ENCODE data around the gene SRSF7.
"Not testable (repeated sequence)": the region's sequence is repeated elsewhere in the genome, so short reads cannot be mapped to it uniquely, and the experiment has no call there.

The SRSF7 gene

DNA sequence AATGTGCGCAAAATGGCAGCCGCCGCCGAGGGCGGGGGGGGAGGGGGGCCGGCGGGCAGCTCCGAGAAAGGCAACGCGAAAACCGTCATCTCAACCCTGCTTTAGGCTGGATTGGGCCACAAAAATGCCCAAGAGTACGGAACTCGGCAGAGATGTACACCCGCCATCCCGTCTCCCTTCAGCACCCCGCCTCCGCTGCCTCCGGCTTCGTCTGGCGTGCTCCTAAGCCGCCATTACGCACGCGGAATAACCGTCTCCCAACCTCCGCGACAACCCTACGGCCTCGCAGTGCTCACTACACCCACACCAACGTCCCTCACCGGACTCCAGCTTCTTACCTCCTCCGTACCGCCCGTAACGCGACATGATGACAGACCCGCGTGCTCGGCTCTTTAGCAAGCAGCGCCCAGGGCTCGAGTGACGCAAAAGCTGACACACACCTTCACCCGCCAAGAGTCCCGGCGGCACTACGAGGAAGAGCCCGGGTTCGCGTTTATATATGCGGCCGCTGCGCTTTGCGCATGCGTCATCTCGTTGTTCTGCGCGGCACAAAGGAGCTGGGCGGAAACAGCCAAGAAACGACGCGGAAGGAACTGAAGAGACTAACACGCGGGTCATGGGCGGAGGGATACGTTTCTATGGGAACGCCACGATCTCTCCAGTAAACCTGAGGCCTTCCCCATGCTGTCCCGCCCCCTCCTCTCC, at the start of gene SRSF7:
Gene SRSF7 (minus strand): TSS at position 471 of the 705 bp plus-strand sequence. CDS start 105 bp downstream, at position 366.
- Histone ChIP-seq H3K9ac (ENCODE audit: low read length) (peak within 1 kb of the TSS; percentile 87), H3K27me3 (ENCODE audit: control insufficient read depth in 1 of 2, insufficient read depth in 2 of 2, low read length in 2 of 2) (no peaks in the 10 kb centered on the region), H3K9me3 (ENCODE audit: low read length) (no peaks in the 10 kb centered on the region), H3K4me3 (ENCODE audit: low read depth in 1 of 2, low read length in 2 of 2) (peak within 1 kb of the TSS; percentile 86 to 99), H3K27ac (ENCODE audit: low read depth, low read length) (peak within 1 kb of the TSS; percentile 100), H3K36me3 (ENCODE audit: insufficient read depth, low read length) (peaks cover 34% of the 10 kb centered on the region), H3K4me1 (ENCODE audit: insufficient read depth, low read length) (peaks cover 36% of the 10 kb centered on the region)

- Histone ChIP-seq H3K4me3 (ENCODE audit: low read depth in 1 of 2, low read length in 2 of 2) (no peak overlapping the region), H3K9me3 (ENCODE audit: low read length) (no peaks in the 10 kb centered on the region), H3K36me3 (ENCODE audit: insufficient read depth, low read length) (peaks cover 11% of the 10 kb centered on the region), H3K27ac (ENCODE audit: low read depth, low read length) (no peak overlapping the region), H3K4me1 (ENCODE audit: insufficient read depth, low read length) (no peaks in the 10 kb centered on the region), H3K9ac (ENCODE audit: low read length) (no peak overlapping the region), H3K27me3 (ENCODE audit: control insufficient read depth in 1 of 2, insufficient read depth in 2 of 2, low read length in 2 of 2) (no peaks in the 10 kb centered on the region)
These were observed 46.8 kb upstream of the SRSF7 start for GRCh38 chr2:38797953-38798352.

DNA sequence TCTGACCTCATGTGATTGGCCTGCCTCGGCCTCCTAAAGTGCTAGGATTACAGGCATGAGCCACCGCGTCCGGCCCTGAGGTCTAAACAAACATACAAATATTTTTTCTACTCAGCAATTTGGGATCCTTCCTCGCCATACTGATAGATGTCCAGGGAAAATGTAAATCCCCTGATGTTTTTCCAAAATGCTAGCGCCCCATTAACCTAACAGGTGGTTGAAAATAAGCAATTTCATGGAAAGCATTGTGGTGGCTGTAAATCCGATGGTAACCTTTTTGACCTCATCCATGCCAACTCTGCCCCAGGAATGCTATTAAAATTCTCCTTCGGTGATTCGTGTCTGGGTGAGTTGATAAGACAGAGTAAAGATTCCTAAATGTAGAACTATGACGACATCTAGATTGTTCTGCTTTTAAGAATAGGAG, 46.1 kb upstream of the SRSF7 start:
- Histone ChIP-seq H3K9ac (ENCODE audit: low read length) (no peak overlapping the region), H3K4me3 (ENCODE audit: low read depth in 1 of 2, low read length in 2 of 2) (no peak overlapping the region), H3K9me3 (ENCODE audit: low read length) (no peaks in the 10 kb centered on the region), H3K27me3 (ENCODE audit: control insufficient read depth in 1 of 2, insufficient read depth in 2 of 2, low read length in 2 of 2) (no peaks in the 10 kb centered on the region), H3K4me1 (ENCODE audit: insufficient read depth, low read length) (no peaks in the 10 kb centered on the region), H3K27ac (ENCODE audit: low read depth, low read length) (no peak overlapping the region), H3K36me3 (ENCODE audit: insufficient read depth, low read length) (peaks cover 7% of the 10 kb centered on the region)

GRCh38 chr2:38795016-38795415, 43.9 kb upstream of the SRSF7 start:
- not testable (repeated sequence) for H3K27me3 ChIP-seq (ENCODE audit: control insufficient read depth in 1 of 2, insufficient read depth in 2 of 2, low read length in 2 of 2); H3K4me1 ChIP-seq (ENCODE audit: insufficient read depth, low read length); H3K9ac ChIP-seq (ENCODE audit: low read length); H3K36me3 ChIP-seq (ENCODE audit: insufficient read depth, low read length); H3K4me3 ChIP-seq (ENCODE audit: low read depth in 1 of 2, low read length in 2 of 2); H3K27ac ChIP-seq (ENCODE audit: low read depth, low read length); H3K9me3 ChIP-seq (ENCODE audit: low read length)

DNA sequence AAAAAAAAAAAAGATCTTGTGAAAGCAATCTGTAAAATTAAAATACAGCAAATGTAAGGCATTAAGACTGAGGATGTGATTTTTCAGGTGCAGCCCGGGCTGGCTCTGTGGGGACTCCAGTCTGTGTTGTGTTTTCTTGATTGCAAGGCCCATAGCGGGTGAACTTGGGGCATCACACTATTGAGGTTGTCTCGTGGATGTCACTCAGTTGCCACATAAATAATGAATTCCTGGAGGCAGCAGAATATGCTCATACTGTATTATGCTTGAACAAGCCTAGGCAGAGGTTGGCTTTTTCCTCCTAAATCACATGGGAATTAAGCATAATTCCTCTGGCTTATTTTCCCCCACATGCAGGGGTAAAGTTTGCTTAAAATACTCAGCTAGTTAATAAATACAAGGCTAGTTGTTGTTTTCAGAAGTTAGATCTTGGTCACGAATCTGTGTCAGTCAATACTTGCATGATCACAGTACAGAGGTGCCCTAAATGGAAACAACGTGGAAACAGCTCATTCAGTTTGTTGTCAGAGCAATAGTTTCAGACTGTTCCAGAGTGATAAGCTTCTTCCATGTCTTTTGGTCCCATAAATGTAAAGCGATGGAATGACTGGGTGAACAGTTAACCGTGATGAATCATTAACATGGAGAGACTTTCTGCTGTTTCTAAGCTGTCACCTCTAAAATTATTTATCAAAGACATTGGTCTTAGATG, 43.2 kb upstream of the SRSF7 start:
- Histone ChIP-seq H3K9me3 (ENCODE audit: low read length) (no peaks in the 10 kb centered on the region), H3K9ac (ENCODE audit: low read length) (no peak overlapping the region), H3K4me3 (ENCODE audit: low read depth in 1 of 2, low read length in 2 of 2) (no peak overlapping the region), H3K4me1 (ENCODE audit: insufficient read depth, low read length) (no peaks in the 10 kb centered on the region), H3K36me3 (ENCODE audit: insufficient read depth, low read length) (peaks cover 7% of the 10 kb centered on the region), H3K27ac (ENCODE audit: low read depth, low read length) (no peak overlapping the region), H3K27me3 (ENCODE audit: control insufficient read depth in 1 of 2, insufficient read depth in 2 of 2, low read length in 2 of 2) (no peaks in the 10 kb centered on the region)

DNA sequence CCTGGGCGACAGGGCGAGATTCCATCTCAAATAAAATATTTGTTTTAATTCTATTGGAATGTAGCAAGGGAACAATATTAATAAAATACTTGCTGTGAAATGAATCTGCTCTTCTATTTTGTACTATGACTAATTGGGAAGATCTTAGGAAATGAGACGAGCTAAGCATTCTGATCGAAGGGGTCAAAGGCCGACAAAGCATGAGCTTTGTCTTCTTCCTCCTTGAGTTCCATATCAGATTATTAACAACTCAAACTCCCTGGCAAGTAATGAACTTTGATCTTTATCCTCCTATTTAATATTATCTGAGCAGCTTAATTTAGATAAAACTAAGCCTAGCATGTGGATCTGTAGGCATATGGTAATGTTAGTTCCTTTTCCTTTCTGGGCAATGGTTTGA, 42.4 kb upstream of the SRSF7 start:
- no peak overlapping the region for H3K27ac ChIP-seq (ENCODE audit: low read depth, low read length)
- no peak overlapping the region for H3K4me3 ChIP-seq (ENCODE audit: low read depth in 1 of 2, low read length in 2 of 2)
- H3K36me3 ChIP-seq (ENCODE audit: insufficient read depth, low read length), result peaks cover 7% of the 10 kb centered on the region
- H3K4me1 ChIP-seq (ENCODE audit: insufficient read depth, low read length), result no peaks in the 10 kb centered on the region
- no peaks in the 10 kb centered on the region for H3K9me3 ChIP-seq (ENCODE audit: low read length)
- no peak overlapping the region for H3K9ac ChIP-seq (ENCODE audit: low read length)
- no peaks in the 10 kb centered on the region for H3K27me3 ChIP-seq (ENCODE audit: control insufficient read depth in 1 of 2, insufficient read depth in 2 of 2, low read length in 2 of 2)

- no peak overlapping the region for H3K4me3 ChIP-seq (ENCODE audit: low read depth in 1 of 2, low read length in 2 of 2)
These were observed 41.6 kb upstream of the SRSF7 start for GRCh38 chr2:38792751-38793150.

GRCh38 chr2:38792321-38792720, 41.2 kb upstream of the SRSF7 start:
- not testable (repeated sequence) for H3K27me3 ChIP-seq (ENCODE audit: control insufficient read depth in 1 of 2, insufficient read depth in 2 of 2, low read length in 2 of 2); H3K27ac ChIP-seq (ENCODE audit: low read depth, low read length); H3K9me3 ChIP-seq (ENCODE audit: low read length); H3K4me1 ChIP-seq (ENCODE audit: insufficient read depth, low read length); H3K36me3 ChIP-seq (ENCODE audit: insufficient read depth, low read length); H3K4me3 ChIP-seq (ENCODE audit: low read depth in 1 of 2, low read length in 2 of 2); H3K9ac ChIP-seq (ENCODE audit: low read length)

More at GRCh38 chr2:38792751-38793150, 41.6 kb upstream of the SRSF7 start:
- Histone ChIP-seq H3K27ac (ENCODE audit: low read depth, low read length) (no peak overlapping the region), H3K9me3 (ENCODE audit: low read length) (no peaks in the 10 kb centered on the region), H3K36me3 (ENCODE audit: insufficient read depth, low read length) (no peaks in the 10 kb centered on the region), H3K4me1 (ENCODE audit: insufficient read depth, low read length) (no peaks in the 10 kb centered on the region), H3K27me3 (ENCODE audit: control insufficient read depth in 1 of 2, insufficient read depth in 2 of 2, low read length in 2 of 2) (no peaks in the 10 kb centered on the region), H3K9ac (ENCODE audit: low read length) (no peak overlapping the region)

GRCh38 chr2:38791744-38792143, 40.6 kb upstream of the SRSF7 start:
- no peak overlapping the region for H3K4me3 ChIP-seq (ENCODE audit: low read depth in 1 of 2, low read length in 2 of 2)
- H3K9ac ChIP-seq (ENCODE audit: low read length), result no peak overlapping the region
- H3K9me3 ChIP-seq (ENCODE audit: low read length), result no peaks in the 10 kb centered on the region
- no peak overlapping the region for H3K27ac ChIP-seq (ENCODE audit: low read depth, low read length)
- H3K4me1 ChIP-seq (ENCODE audit: insufficient read depth, low read length), result no peaks in the 10 kb centered on the region
- no peaks in the 10 kb centered on the region for H3K27me3 ChIP-seq (ENCODE audit: control insufficient read depth in 1 of 2, insufficient read depth in 2 of 2, low read length in 2 of 2)
- H3K36me3 ChIP-seq (ENCODE audit: insufficient read depth, low read length), result no peaks in the 10 kb centered on the region

GRCh38 chr2:38789691-38790090, 38.5 kb upstream of the SRSF7 start:
- H3K27ac ChIP-seq (ENCODE audit: low read depth, low read length), result no peak overlapping the region
- H3K4me3 ChIP-seq (ENCODE audit: low read depth in 1 of 2, low read length in 2 of 2), result no peak overlapping the region
- no peaks in the 10 kb centered on the region for H3K27me3 ChIP-seq (ENCODE audit: control insufficient read depth in 1 of 2, insufficient read depth in 2 of 2, low read length in 2 of 2)
- no peaks in the 10 kb centered on the region for H3K4me1 ChIP-seq (ENCODE audit: insufficient read depth, low read length)
- no peak overlapping the region for H3K9ac ChIP-seq (ENCODE audit: low read length)
- no peaks in the 10 kb centered on the region for H3K36me3 ChIP-seq (ENCODE audit: insufficient read depth, low read length)
- no peaks in the 10 kb centered on the region for H3K9me3 ChIP-seq (ENCODE audit: low read length)

GRCh38 chr2:38788306-38788705, 37.1 kb upstream of the SRSF7 start:
- Histone ChIP-seq H3K4me1 (ENCODE audit: insufficient read depth, low read length) (no peaks in the 10 kb centered on the region), H3K4me3 (ENCODE audit: low read depth in 1 of 2, low read length in 2 of 2) (no peak overlapping the region), H3K27ac (ENCODE audit: low read depth, low read length) (no peak overlapping the region), H3K27me3 (ENCODE audit: control insufficient read depth in 1 of 2, insufficient read depth in 2 of 2, low read length in 2 of 2) (no peaks in the 10 kb centered on the region), H3K9me3 (ENCODE audit: low read length) (no peaks in the 10 kb centered on the region), H3K9ac (ENCODE audit: low read length) (no peak overlapping the region), H3K36me3 (ENCODE audit: insufficient read depth, low read length) (no peaks in the 10 kb centered on the region)

DNA sequence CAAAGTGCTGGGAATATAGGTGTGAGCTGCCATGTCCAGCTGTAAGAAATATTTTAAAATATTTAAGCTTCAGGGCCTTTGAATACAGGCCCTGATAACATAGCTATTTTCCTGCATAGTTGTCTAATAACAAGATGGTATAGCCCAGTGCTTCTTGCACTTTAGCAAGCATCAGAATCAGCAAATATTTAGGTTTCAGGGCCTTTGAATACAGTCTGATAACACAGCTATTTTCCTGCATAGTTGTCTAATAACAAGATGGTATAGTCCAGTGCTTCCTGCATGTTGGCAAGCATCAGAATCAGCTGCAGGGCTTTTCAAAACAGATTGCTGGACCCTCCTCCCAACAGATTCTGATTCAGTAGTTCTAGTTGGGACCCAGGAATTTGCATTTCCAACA, 32.4 kb upstream of the SRSF7 start:
- Histone ChIP-seq H3K36me3 (ENCODE audit: insufficient read depth, low read length) (no peaks in the 10 kb centered on the region), H3K4me3 (ENCODE audit: low read depth in 1 of 2, low read length in 2 of 2) (no peak overlapping the region), H3K27me3 (ENCODE audit: control insufficient read depth in 1 of 2, insufficient read depth in 2 of 2, low read length in 2 of 2) (no peaks in the 10 kb centered on the region), H3K27ac (ENCODE audit: low read depth, low read length) (no peak overlapping the region), H3K9ac (ENCODE audit: low read length) (no peak overlapping the region), H3K9me3 (ENCODE audit: low read length) (no peaks in the 10 kb centered on the region), H3K4me1 (ENCODE audit: insufficient read depth, low read length) (peaks cover 8% of the 10 kb centered on the region)

Data from muscle layer of colon (tissue), 2 donors.